AG04449 (cell line): ENCODE measurements around the gene ATP8B1.

Source experiments
- CTCF ChIA-PET: fragments of 350-600 bp; formaldehyde crosslinking; extraction: SDS; loops from one replicate; lab custom pipeline; 2021; ENCODE audit warnings: antibody characterized with exemption; lab: Yijun Ruan, JAX
- POLR2A ChIA-PET: fragments of 400-600, 350-600 bp; formaldehyde crosslinking; extraction: SDS; loops from one replicate; lab custom pipeline; 2020; ENCODE audit warnings: antibody characterized with exemption, inconsistent platforms; lab: Yijun Ruan, JAX
- DNase-seq: peaks from one replicate; pipeline ENCODE4 v3.0.0-alpha.2; 2010; ENCODE audit warnings: low read depth, low spot score
- H3K4me3 ChIP-seq: 2 replicates; pipeline ENCODE4 v1.5.1; 2011; ENCODE audit warnings: low read depth, mild to moderate bottlenecking, control low read depth, low read length
- TF ChIP-seq, protein P1 (sequence below): IDR thresholded peaks from one replicate; pipeline ENCODE4 v1.5.1; 2011; ENCODE audit warnings: mild to moderate bottlenecking, moderate library complexity, low read length, control low read depth, inconsistent platforms; ENCODE audit not compliant: insufficient read depth; ENCODE audit errors: missing control alignments

ATP8B1 gene

DNA sequence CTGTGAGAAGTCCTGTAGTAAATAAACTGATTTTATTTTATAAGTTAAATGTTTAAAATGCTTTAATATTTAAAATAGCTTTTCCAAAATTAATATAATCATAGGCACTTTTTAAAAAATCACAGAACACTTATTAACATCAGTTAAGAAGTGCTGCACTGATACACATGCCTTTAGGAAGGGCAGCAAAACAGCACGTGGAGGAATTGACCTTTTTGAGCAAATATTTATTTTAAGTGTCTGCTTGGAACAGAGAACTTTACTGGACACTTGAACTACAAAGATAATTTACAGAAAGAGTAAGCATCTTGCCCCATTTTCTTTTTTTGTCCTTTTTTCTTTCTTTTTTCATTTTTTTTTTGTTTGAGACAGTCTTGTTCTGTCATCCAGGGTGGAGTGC is 93.8 kb downstream of the ATP8B1 start:
- POLR2A ChIA-PET = no interaction called here
- no peak overlapping the region for H3K4me3 ChIP-seq
- TF ChIP-seq, protein P1, sequence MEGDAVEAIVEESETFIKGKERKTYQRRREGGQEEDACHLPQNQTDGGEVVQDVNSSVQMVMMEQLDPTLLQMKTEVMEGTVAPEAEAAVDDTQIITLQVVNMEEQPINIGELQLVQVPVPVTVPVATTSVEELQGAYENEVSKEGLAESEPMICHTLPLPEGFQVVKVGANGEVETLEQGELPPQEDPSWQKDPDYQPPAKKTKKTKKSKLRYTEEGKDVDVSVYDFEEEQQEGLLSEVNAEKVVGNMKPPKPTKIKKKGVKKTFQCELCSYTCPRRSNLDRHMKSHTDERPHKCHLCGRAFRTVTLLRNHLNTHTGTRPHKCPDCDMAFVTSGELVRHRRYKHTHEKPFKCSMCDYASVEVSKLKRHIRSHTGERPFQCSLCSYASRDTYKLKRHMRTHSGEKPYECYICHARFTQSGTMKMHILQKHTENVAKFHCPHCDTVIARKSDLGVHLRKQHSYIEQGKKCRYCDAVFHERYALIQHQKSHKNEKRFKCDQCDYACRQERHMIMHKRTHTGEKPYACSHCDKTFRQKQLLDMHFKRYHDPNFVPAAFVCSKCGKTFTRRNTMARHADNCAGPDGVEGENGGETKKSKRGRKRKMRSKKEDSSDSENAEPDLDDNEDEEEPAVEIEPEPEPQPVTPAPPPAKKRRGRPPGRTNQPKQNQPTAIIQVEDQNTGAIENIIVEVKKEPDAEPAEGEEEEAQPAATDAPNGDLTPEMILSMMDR = no peak
- DNase-seq = no peak
- CTCF ChIA-PET = interaction anchor here (0.7 to 1.4 kb wide), 3 partner anchors 13 to 72 kb away, joined by 3 read pairs; no protein-coding TSS in a partner anchor

DNA sequence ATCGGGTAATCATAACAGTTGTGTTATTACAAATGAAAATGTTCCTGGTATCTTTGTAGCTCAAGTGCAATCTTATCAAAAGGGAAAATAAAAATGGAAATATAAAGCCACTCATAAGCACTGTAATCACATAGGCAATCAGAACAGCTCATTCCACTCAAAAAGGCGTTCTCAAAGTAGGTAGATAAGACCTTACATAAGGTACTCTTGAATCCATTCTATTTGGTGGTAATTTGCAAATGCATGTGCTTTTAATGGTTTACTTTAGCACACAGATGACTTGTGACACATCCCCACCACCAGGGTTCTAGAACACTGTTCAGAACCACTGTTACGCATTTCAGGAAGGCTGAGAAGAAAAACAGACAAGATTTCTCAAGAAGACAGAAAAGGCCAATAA is 94.8 kb downstream of the ATP8B1 start:
- TF ChIP-seq, protein P1 = no peak
- no peak for DNase-seq
- CTCF ChIA-PET = interaction anchor here (0.9 to 1.4 kb wide), 2 partner anchors 15 to 73 kb away, joined by 3 read pairs; no protein-coding TSS in a partner anchor
- POLR2A ChIA-PET = no interaction called here
- H3K4me3 ChIP-seq = no peak overlapping the region

DNA sequence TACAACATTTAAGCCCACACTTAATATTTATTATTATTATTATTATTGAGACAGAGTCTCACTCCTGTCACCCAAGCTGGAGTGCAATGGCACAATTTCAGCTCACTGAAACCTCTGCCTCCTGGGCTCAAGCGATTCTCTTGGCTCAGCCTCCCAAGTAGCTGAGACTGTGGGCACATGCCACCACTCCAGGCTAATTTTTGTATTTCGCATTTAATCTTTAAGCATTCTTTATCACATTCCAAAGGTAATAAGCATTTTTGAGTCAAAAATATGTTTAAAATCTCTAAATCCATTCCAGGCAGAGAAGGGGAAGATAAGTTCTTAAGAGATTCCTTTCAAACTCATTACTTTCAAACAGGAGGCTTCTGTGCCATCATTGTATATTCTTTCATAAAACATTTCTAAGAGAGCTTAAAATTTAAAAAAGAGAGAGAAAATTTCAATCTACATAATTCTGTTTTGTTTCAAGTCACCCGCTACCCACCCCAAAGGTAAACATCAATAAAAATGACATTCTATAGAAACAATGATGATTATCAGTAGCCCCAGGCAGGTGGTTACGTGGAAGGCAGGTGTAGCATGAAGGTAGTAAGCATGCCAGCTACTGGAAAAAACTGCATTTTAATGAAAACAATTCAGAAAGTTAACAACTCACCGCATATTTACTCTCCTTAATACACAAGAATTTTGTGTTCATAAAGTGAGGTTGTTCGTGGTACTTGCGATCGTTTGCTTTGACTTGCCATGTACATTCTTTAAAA is 97.1 kb downstream of the ATP8B1 start:
- ChIA-PET POLR2A (no interaction called here), CTCF (no interaction called here)
- H3K4me3 ChIP-seq = no peak overlapping the region
- TF ChIP-seq, protein P1 = no peak
- DNase-seq = no peak

DNA sequence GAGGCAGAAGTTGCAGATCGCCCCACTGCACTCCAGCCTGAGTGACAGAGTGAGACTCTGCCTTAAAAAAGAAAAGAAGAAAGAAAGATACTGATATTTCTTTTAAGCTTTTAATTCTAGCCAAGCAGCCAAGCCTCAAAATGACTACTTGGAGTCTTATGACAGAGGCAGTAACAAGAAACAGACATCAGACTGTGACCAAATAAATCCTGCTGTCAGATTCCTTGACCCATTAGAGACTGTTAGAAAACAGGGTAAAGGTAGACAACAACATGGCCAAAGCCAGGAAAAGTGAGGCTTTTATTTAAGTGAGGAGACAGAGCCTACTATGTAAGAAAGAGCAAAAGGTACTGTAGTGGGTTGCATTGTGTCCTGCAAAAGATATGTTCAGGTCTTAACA is 98.1 kb downstream of the ATP8B1 start:
- H3K4me3 ChIP-seq = no peak overlapping the region
- POLR2A ChIA-PET = no interaction called here
- no peak for DNase-seq
- CTCF ChIA-PET = no interaction called here
- TF ChIP-seq, protein P1 = no peak

DNA sequence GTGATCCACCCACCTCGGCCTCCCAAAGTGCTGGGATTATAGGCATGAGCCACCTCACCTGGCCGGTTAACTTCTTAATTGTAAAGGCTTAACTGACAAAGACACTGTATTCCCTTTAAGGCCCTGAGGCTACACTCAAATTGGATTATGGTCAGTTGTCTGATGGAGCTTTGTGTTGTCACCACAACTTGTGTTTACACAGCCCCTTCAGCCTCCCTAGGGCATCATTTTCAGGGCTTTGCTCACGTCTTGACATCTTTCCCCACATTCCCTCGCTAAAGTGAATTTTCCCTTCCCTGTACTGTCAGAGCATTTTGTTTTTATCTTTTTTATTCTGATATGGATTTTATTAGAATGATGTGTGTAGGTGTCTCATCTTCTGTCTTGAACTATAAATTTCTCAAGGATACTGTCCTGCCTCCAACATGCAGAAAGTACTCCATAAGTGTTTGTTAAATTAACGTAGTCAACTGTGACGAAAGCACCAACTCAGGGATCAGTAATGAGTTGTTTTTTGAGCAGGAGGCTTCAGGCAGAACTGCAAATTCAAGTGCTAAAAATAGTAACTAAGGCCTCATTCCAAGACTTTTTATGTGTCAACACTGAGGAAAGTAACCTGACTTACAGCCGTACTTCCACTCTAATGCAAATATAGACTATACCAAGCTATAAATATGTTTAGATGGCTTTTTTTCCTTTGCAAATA is 104.4 kb downstream of the ATP8B1 start:
- DNase-seq = peak; percentile 75
- TF ChIP-seq, protein P1 = no peak
- no peak overlapping the region for H3K4me3 ChIP-seq
- POLR2A ChIA-PET = no interaction called here
- CTCF ChIA-PET = no interaction called here

DNA sequence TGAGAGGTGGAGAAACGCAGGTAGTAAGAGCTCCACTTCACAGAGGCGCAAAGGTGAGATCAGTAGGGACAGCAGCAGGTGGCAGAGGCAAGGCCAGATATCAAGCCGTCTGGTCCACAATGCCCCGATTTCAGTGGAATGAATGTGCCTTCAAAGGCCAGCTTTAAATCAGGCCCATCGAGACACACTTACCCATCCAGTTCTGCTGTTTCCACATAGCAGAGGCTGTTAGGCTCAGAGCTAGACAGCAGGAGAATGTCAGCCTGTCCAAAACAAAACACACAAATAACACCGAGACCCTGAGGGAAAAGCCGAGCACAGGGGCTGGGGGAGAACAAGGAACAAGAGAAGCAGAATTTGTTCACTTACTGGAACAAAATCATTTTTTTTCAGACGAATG is 105.7 kb downstream of the ATP8B1 start:
- CTCF ChIA-PET = no interaction called here

More for the DNA sequence above, 105.7 kb downstream of the ATP8B1 start:
- POLR2A ChIA-PET = no interaction called here
- TF ChIP-seq, protein P1 = no peak
- no peak for DNase-seq
- no peak overlapping the region for H3K4me3 ChIP-seq
